ENCODE data around the gene ALOX5AP.

The ALOX5AP gene

GRCh38 chr13:30805603-30806011 is 70.3 kb downstream of the ALOX5AP start:
- H3K9me3 Mint-ChIP-seq, result no peaks in the 10 kb centered on the region
- H3K27ac Mint-ChIP-seq, result peak overlapping the region in 2 of 3 experiments; percentile 17 to 23
- H3K36me3 Mint-ChIP-seq (ENCODE audit: low read depth), result no peaks in the 10 kb centered on the region
- H3K27me3 Mint-ChIP-seq (ENCODE audit: low read depth), result peaks cover 5% of the 10 kb centered on the region
- no peak overlapping the region for H3K4me3 Mint-ChIP-seq
- TF ChIP-seq CTCF (IDR thresholded peaks at IDR 0.05; ENCODE audit: unreplicated experiment in 3 of 3), result no peak
- peaks cover 53% of the 10 kb centered on the region for H3K4me1 Mint-ChIP-seq

DNA sequence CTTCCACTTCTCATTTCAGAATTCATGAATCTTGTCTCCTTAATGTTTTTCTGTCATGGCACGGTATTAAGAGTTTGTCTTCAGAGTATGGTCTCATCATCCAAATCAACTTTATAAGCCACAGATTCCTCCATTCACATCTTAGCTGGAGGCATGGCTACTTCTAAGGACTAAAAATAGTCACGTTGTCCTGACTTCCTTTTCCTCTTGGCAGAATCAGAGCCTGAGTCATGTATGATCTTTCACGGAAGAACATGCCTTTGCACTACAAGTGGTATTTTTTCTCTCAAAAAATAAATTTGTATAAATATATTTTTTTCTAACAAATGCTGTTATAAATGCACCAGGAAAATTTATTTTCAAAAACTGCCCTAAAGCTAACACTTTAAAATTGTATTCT is 71.4 kb downstream of the ALOX5AP start:
- Mint-ChIP-seq H3K4me1 (peaks cover 44% of the 10 kb centered on the region), H3K27me3 (ENCODE audit: low read depth) (peaks cover 5% of the 10 kb centered on the region), H3K36me3 (ENCODE audit: low read depth) (no peaks in the 10 kb centered on the region), H3K4me3 (no peak overlapping the region), H3K9me3 (no peaks in the 10 kb centered on the region), H3K27ac (peak overlapping the region in 2 of 3 experiments; percentile 42 to 64)
- TF ChIP-seq CTCF (IDR thresholded peaks at IDR 0.05; ENCODE audit: unreplicated experiment in 3 of 3), result no peak

- Mint-ChIP-seq H3K27me3 (ENCODE audit: low read depth) (peaks cover 5% of the 10 kb centered on the region), H3K27ac (no peak overlapping the region), H3K9me3 (no peaks in the 10 kb centered on the region), H3K4me1 (peaks cover 43% of the 10 kb centered on the region), H3K4me3 (no peak overlapping the region), H3K36me3 (ENCODE audit: low read depth) (no peaks in the 10 kb centered on the region)
- TF ChIP-seq CTCF (IDR thresholded peaks at IDR 0.05; ENCODE audit: unreplicated experiment in 3 of 3), result no peak
These were observed 72.0 kb downstream of the ALOX5AP start for GRCh38 chr13:30807392-30807791.

DNA sequence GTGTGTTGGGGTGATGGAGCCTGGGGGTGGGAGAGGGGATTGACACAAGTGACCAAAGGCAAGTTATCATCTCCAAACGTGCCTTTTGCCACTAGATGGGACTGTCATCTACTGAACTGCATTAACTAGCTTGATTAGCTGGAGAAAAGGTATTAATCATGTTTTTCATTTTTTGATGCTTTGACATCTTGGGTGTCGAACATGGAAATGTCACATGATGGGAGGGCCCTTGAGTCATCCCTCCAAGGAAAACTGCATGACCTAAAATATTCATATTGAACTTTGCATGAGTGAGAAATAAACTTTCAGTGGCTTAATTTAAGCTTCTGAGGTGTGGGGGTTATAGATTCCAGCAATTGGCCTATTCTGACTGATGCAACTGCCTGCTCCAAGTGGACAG is 73.3 kb downstream of the ALOX5AP start:
- Mint-ChIP-seq H3K4me1 (peaks cover 31% of the 10 kb centered on the region), H3K4me3 (no peak overlapping the region)

DNA sequence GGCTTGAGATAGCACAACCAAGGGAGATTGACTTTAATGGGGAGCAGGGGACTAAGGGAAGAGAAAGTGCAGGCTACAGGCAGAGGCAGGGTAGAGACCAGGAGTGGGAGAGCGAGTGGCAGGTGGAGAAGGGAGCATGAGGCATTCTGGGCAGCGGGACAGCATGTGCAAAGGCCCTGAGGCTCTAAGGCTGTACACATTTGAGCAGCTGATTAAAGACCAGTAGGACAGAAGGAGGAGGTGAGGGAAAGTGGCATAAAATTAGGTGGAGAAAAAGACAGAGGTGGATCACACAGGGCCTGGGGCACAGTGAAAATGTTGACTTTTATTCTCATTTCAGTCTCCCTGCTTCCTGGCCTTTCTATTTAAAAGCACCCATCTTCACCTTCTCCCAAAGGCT is 74.4 kb downstream of the ALOX5AP start:
- Mint-ChIP-seq H3K9me3 (no peaks in the 10 kb centered on the region), H3K27ac (no peak overlapping the region), H3K4me1 (peaks cover 19% of the 10 kb centered on the region), H3K27me3 (ENCODE audit: low read depth) (peaks cover 5% of the 10 kb centered on the region), H3K36me3 (ENCODE audit: low read depth) (no peaks in the 10 kb centered on the region), H3K4me3 (no peak overlapping the region)
- TF ChIP-seq CTCF (IDR thresholded peaks at IDR 0.05; ENCODE audit: unreplicated experiment in 3 of 3), result no peak

More for the DNA sequence above, 73.3 kb downstream of the ALOX5AP start:
- no peak overlapping the region for H3K27ac Mint-ChIP-seq
- no peak for TF ChIP-seq CTCF (IDR thresholded peaks at IDR 0.05; ENCODE audit: unreplicated experiment in 3 of 3)
- H3K36me3 Mint-ChIP-seq (ENCODE audit: low read depth), result no peaks in the 10 kb centered on the region
- peaks cover 5% of the 10 kb centered on the region for H3K27me3 Mint-ChIP-seq (ENCODE audit: low read depth)
- H3K9me3 Mint-ChIP-seq, result no peaks in the 10 kb centered on the region

DNA sequence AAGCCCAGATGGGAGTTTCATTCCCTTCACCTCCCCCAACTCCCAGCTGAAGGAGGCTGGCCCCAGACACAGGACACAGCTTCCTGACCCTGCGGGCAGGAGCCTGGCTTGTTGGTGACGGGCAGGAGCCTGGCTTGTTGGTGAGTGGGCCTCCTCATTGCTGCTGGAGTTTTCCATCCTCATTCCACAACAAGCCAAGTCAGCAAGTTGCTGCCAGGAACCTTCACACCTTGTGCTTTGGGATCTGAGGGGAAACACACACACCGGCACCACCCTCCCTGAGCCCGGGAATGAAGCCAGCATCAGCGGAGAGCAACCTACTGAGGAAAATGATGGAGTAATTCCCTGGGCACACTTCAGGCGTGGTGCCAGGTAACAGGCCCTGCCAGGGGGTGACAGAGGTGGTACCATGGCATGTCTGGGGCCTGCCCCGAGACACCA is 74.9 kb downstream of the ALOX5AP start:
- H3K9me3 Mint-ChIP-seq, result no peaks in the 10 kb centered on the region
- H3K4me1 Mint-ChIP-seq, result peaks cover 14% of the 10 kb centered on the region
- H3K36me3 Mint-ChIP-seq (ENCODE audit: low read depth), result no peaks in the 10 kb centered on the region
- peaks cover 5% of the 10 kb centered on the region for H3K27me3 Mint-ChIP-seq (ENCODE audit: low read depth)
- H3K4me3 Mint-ChIP-seq, result no peak overlapping the region
- H3K27ac Mint-ChIP-seq, result no peak overlapping the region
- no peak for TF ChIP-seq CTCF (IDR thresholded peaks at IDR 0.05; ENCODE audit: unreplicated experiment in 3 of 3)
